T-helper 2 cell treated with Interferon-gamma antibody and Interleukin-4, amounts not matched to agents 5 μg/mL and 100 μg/mL, for 36 hours (primary cell): ENCODE data around the gene DNAJB6.

Source experiments
- DNase-seq: peaks from one replicate; pipeline ENCODE4 v3.0.0; 2021; ENCODE audit warnings: low spot score
- H3K27ac Mint-ChIP-seq: one replicate; pipeline ENCODE4 v1.8.0; 2021; ENCODE audit warnings: mild to moderate bottlenecking, mixed read lengths
- H3K27me3 Mint-ChIP-seq: one replicate; pipeline ENCODE4 v1.8.0; 2021; ENCODE audit warnings: low read depth, mixed read lengths
- H3K36me3 Mint-ChIP-seq: one replicate; pipeline ENCODE4 v1.8.0; 2021; ENCODE audit warnings: low read depth, mixed read lengths
- H3K4me1 Mint-ChIP-seq: one replicate; pipeline ENCODE4 v1.8.0; 2021; ENCODE audit warnings: low read depth, mixed read lengths
- H3K4me3 Mint-ChIP-seq: one replicate; pipeline ENCODE4 v1.8.0; 2022; ENCODE audit warnings: mild to moderate bottlenecking, moderate library complexity, mixed read lengths
- H3K9me3 Mint-ChIP-seq: one replicate; pipeline ENCODE4 v1.8.0; 2021; ENCODE audit warnings: mixed read lengths

DNAJB6 gene

GRCh38 chr7:157336383-157337315 is at the start of gene DNAJB6:
Gene DNAJB6, plus strand, starts transcription at chr7:157337004. Its CDS starts 21,569 bp downstream, at chr7:157358573.
- no peaks in the 10 kb centered on the region for H3K9me3 Mint-ChIP-seq
- H3K27me3 Mint-ChIP-seq: peaks cover 30% of the 10 kb centered on the region
- H3K4me3 Mint-ChIP-seq: peak within 1 kb of the TSS; percentile 97
- peak; percentile 95 for DNase-seq
- peaks cover 18% of the 10 kb centered on the region for H3K36me3 Mint-ChIP-seq
- peaks cover 22% of the 10 kb centered on the region for H3K4me1 Mint-ChIP-seq
- peak within 1 kb of the TSS; percentile 98 for H3K27ac Mint-ChIP-seq

GRCh38 chr7:157291404-157292080 is 45.3 kb upstream of the DNAJB6 start:
- Mint-ChIP-seq H3K4me1 (no peaks in the 10 kb centered on the region), H3K9me3 (no peaks in the 10 kb centered on the region), H3K36me3 (no peaks in the 10 kb centered on the region), H3K4me3 (no peak overlapping the region), H3K27me3 (no peaks in the 10 kb centered on the region), H3K27ac (no peak overlapping the region)
- DNase-seq: no peak

- no peaks in the 10 kb centered on the region for H3K36me3 Mint-ChIP-seq
- H3K27me3 Mint-ChIP-seq: no peaks in the 10 kb centered on the region
- DNase-seq: no peak
- H3K4me3 Mint-ChIP-seq: no peak overlapping the region
- H3K27ac Mint-ChIP-seq: no peak overlapping the region
- no peaks in the 10 kb centered on the region for H3K9me3 Mint-ChIP-seq
- no peaks in the 10 kb centered on the region for H3K4me1 Mint-ChIP-seq
Measured at GRCh38 chr7:157292258-157292657, 44.5 kb upstream of the DNAJB6 start.

GRCh38 chr7:157292770-157293412 is 43.9 kb upstream of the DNAJB6 start:
- no peaks in the 10 kb centered on the region for H3K9me3 Mint-ChIP-seq
- no peak for DNase-seq
- H3K4me1 Mint-ChIP-seq: no peaks in the 10 kb centered on the region
- H3K27me3 Mint-ChIP-seq: no peaks in the 10 kb centered on the region
- no peaks in the 10 kb centered on the region for H3K36me3 Mint-ChIP-seq
- H3K4me3 Mint-ChIP-seq: no peak overlapping the region
- no peak overlapping the region for H3K27ac Mint-ChIP-seq

- H3K27ac Mint-ChIP-seq: no peak overlapping the region
- H3K9me3 Mint-ChIP-seq: no peaks in the 10 kb centered on the region
- H3K27me3 Mint-ChIP-seq: no peaks in the 10 kb centered on the region
- DNase-seq: no peak
- H3K4me3 Mint-ChIP-seq: no peak overlapping the region
- no peaks in the 10 kb centered on the region for H3K36me3 Mint-ChIP-seq
- H3K4me1 Mint-ChIP-seq: no peaks in the 10 kb centered on the region
Measured at GRCh38 chr7:157293413-157293788, 43.4 kb upstream of the DNAJB6 start.

GRCh38 chr7:157294773-157295172 is 42.0 kb upstream of the DNAJB6 start:
- H3K36me3 Mint-ChIP-seq: no peaks in the 10 kb centered on the region
- DNase-seq: no peak
- no peak overlapping the region for H3K27ac Mint-ChIP-seq
- H3K4me1 Mint-ChIP-seq: peaks cover 7% of the 10 kb centered on the region
- no peak overlapping the region for H3K4me3 Mint-ChIP-seq
- no peaks in the 10 kb centered on the region for H3K27me3 Mint-ChIP-seq
- no peaks in the 10 kb centered on the region for H3K9me3 Mint-ChIP-seq

GRCh38 chr7:157295338-157295737 is 41.5 kb upstream of the DNAJB6 start:
- Mint-ChIP-seq H3K36me3 (no peaks in the 10 kb centered on the region), H3K9me3 (no peaks in the 10 kb centered on the region), H3K4me3 (no peak overlapping the region), H3K27ac (no peak overlapping the region), H3K27me3 (no peaks in the 10 kb centered on the region), H3K4me1 (peaks cover 7% of the 10 kb centered on the region)
- no peak for DNase-seq

- Mint-ChIP-seq H3K27me3 (no peaks in the 10 kb centered on the region), H3K36me3 (no peaks in the 10 kb centered on the region), H3K4me1 (peaks cover 19% of the 10 kb centered on the region), H3K9me3 (no peaks in the 10 kb centered on the region), H3K27ac (no peak overlapping the region), H3K4me3 (no peak overlapping the region)
- no peak for DNase-seq
Measured at GRCh38 chr7:157297185-157297584, 39.6 kb upstream of the DNAJB6 start.

GRCh38 chr7:157299317-157299612 is 37.5 kb upstream of the DNAJB6 start:
- Mint-ChIP-seq H3K27me3 (no peaks in the 10 kb centered on the region), H3K4me3 (no peak overlapping the region), H3K9me3 (no peaks in the 10 kb centered on the region), H3K36me3 (no peaks in the 10 kb centered on the region), H3K27ac (peak overlapping the region; percentile 64), H3K4me1 (peaks cover 31% of the 10 kb centered on the region)
- DNase-seq: no peak

GRCh38 chr7:157299613-157300368 is 37.0 kb upstream of the DNAJB6 start:
- Mint-ChIP-seq H3K36me3 (no peaks in the 10 kb centered on the region), H3K4me1 (peaks cover 31% of the 10 kb centered on the region), H3K27ac (peak overlapping the region; percentile 64), H3K27me3 (no peaks in the 10 kb centered on the region), H3K4me3 (no peak overlapping the region), H3K9me3 (no peaks in the 10 kb centered on the region)
- DNase-seq: no peak

- Mint-ChIP-seq H3K27ac (no peak overlapping the region), H3K4me3 (no peak overlapping the region), H3K36me3 (no peaks in the 10 kb centered on the region), H3K9me3 (no peaks in the 10 kb centered on the region), H3K27me3 (no peaks in the 10 kb centered on the region), H3K4me1 (peaks cover 31% of the 10 kb centered on the region)
- DNase-seq: no peak
Measured at GRCh38 chr7:157300369-157300825, 36.4 kb upstream of the DNAJB6 start.

- H3K36me3 Mint-ChIP-seq: no peaks in the 10 kb centered on the region
- peaks cover 34% of the 10 kb centered on the region for H3K4me1 Mint-ChIP-seq
- DNase-seq: no peak
- H3K9me3 Mint-ChIP-seq: no peaks in the 10 kb centered on the region
- peak overlapping the region; percentile 94 for H3K27ac Mint-ChIP-seq
- peak overlapping the region; percentile 74 for H3K4me3 Mint-ChIP-seq
- H3K27me3 Mint-ChIP-seq: no peaks in the 10 kb centered on the region
Measured at GRCh38 chr7:157301610-157302120, 35.1 kb upstream of the DNAJB6 start.
